A673 (cell line): Measurements from ENCODE around the gene MYOF. TPM values are rescaled to one million over a fixed set of nuclear protein-coding genes. Genes with fewer than 3 reads are reported as not detected.

Experiments used
- BruUV-seq: library from RNA; stranded (reverse); fragments of 400-500 nt; replicated peaks from 2 replicates; lab custom pipeline; 2021; lab: Mats Ljungman, UMichigan
- CTCF ChIA-PET: fragments of 300-600 bp; sonication (Branson Sonifier 250); formaldehyde crosslinking; loops from one replicate; lab custom pipeline; 2022; ENCODE audit warnings: antibody characterized with exemption; lab: Charles Lee
- POLR2A ChIA-PET: fragments of 300-600 bp; sonication (Branson Sonifier 250); formaldehyde crosslinking; loops from one replicate; lab custom pipeline; 2022; ENCODE audit warnings: antibody characterized with exemption; ENCODE audit not compliant: low non-redundant PET; lab: Charles Lee
- DNase-seq: peaks from one replicate; pipeline ENCODE4 v3.0.0-alpha.2; 2015; ENCODE audit warnings: low spot score
- H3K27ac ChIP-seq: fragments of 200-600 bp; sonication (generic); 2 replicates; pipeline ENCODE4 v1.5.1; 2016; ENCODE audit warnings: mixed run types, low read depth, mild to moderate bottlenecking, mixed read lengths, antibody characterized with exemption, low read length; ENCODE audit not compliant: poor library complexity, severe bottlenecking
- H3K27me3 ChIP-seq: fragments of 200-600 bp; sonication (generic); replicated peaks from 2 replicates; pipeline ENCODE4 v1.6.1; 2017; ENCODE audit warnings: mixed run types, low read depth, mild to moderate bottlenecking, mixed read lengths, antibody characterized with exemption, low read length; ENCODE audit not compliant: insufficient read depth, poor library complexity
- H3K36me3 ChIP-seq: fragments of 200-600 bp; sonication (generic); 2 replicates; pipeline ENCODE4 v1.6.1; 2016; ENCODE audit warnings: mixed run types, mild to moderate bottlenecking, mixed read lengths, antibody characterized with exemption, low read length; ENCODE audit not compliant: insufficient read depth, poor library complexity, severe bottlenecking
- H3K4me1 ChIP-seq: fragments of 200-600 bp; sonication (generic); 2 replicates; pipeline ENCODE4 v1.6.1; 2017; ENCODE audit warnings: mixed run types, mild to moderate bottlenecking, mixed read lengths, antibody characterized with exemption, low read length; ENCODE audit not compliant: insufficient read depth, poor library complexity, severe bottlenecking
- H3K4me3 ChIP-seq: fragments of 200-600 bp; sonication (generic); 2 replicates; pipeline ENCODE4 v1.5.1; 2016; ENCODE audit warnings: low read depth, mixed run types, mild to moderate bottlenecking, mixed read lengths, low read length; ENCODE audit not compliant: poor library complexity, severe bottlenecking
- H3K9me3 ChIP-seq: fragments of 200-600 bp; sonication (generic); 2 replicates; pipeline ENCODE4 v1.6.1; 2016; ENCODE audit warnings: mixed run types, low read depth, mild to moderate bottlenecking, mixed read lengths, antibody characterized with exemption, low read length; ENCODE audit not compliant: poor library complexity, severe bottlenecking
- EZH2 ChIP-seq: fragments of 200-600 bp; sonication (generic); IDR thresholded peaks from 2 replicates; pipeline ENCODE4 v1.6.1; 2017; ENCODE audit warnings: borderline replicate concordance, low read depth, mild to moderate bottlenecking, mixed read lengths, antibody characterized with exemption, low read length; ENCODE audit not compliant: poor library complexity, severe bottlenecking
- intact Hi-C: fragments of 100-400 bp; cut with micrococcal nuclease; formaldehyde crosslinking; loops from one replicate; pipeline ENCODE4 v1.10.0; 2022; ENCODE audit not compliant: unreplicated experiment
- total RNA-seq: library from RNA; stranded (reverse); gene quantifications from 2 replicates; pipeline ENCODE4 v1.2.3, GENCODE V29; 2021
- TF ChIP-seq, protein P1 (sequence below): fragments of 300-800, 200-600 bp; sonication (generic); conservative IDR thresholded peaks from 2 replicates; pipeline ENCODE4 v1.5.1; 2017; ENCODE audit warnings: low read depth, mild to moderate bottlenecking, antibody characterized with exemption, low read length, moderate library complexity, mixed read lengths

Gene MYOF
- total RNA-seq, 1 experiment from 2014 or later, result 24.2 TPM

- Histone ChIP-seq H3K4me3 (no peak overlapping the region), H3K27me3 (no peaks in the 10 kb centered on the region), H3K36me3 (no peaks in the 10 kb centered on the region), H3K27ac (no peak overlapping the region), H3K9me3 (no peaks in the 10 kb centered on the region), H3K4me1 (no peaks in the 10 kb centered on the region)
- BruUV-seq, result no TSS peak
- no peak for TF ChIP-seq EZH2
- TF ChIP-seq, protein P1, sequence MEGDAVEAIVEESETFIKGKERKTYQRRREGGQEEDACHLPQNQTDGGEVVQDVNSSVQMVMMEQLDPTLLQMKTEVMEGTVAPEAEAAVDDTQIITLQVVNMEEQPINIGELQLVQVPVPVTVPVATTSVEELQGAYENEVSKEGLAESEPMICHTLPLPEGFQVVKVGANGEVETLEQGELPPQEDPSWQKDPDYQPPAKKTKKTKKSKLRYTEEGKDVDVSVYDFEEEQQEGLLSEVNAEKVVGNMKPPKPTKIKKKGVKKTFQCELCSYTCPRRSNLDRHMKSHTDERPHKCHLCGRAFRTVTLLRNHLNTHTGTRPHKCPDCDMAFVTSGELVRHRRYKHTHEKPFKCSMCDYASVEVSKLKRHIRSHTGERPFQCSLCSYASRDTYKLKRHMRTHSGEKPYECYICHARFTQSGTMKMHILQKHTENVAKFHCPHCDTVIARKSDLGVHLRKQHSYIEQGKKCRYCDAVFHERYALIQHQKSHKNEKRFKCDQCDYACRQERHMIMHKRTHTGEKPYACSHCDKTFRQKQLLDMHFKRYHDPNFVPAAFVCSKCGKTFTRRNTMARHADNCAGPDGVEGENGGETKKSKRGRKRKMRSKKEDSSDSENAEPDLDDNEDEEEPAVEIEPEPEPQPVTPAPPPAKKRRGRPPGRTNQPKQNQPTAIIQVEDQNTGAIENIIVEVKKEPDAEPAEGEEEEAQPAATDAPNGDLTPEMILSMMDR, result no peak
- POLR2A ChIA-PET, result no interaction called here
- no peak for DNase-seq
- CTCF ChIA-PET, result interaction anchor here (0.6 to 1.3 kb wide), 2 partner anchors 28 to 97 kb away, joined by 3 to 4 read pairs; no protein-coding TSS in a partner anchor
- intact Hi-C loops, result no loop called here
Measured at GRCh38 chr10:93385345-93385744, 96.8 kb downstream of the MYOF start.

DNA sequence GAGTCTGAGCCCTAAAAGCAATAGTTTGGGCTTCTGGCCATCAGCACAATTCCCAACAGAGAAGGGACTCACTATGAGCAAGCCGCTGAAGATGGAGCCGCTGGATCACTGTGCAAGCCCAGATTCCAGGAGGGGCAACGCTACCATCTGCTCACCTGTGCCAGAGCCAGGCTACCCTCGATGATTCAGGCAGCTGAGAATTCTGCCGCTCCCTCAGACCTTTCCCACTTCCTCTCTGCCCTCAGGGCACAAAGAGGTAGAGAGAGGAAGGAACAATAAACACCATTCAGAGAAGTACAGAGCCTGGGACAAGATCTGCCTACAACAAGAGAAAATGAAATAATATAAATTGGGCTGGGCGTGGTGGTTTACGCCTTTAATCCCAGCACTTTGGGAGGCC, 98.1 kb downstream of the MYOF start:
- no peak for TF ChIP-seq EZH2
- TF ChIP-seq, protein P1, result no peak
- H3K27ac ChIP-seq, result no peak overlapping the region
- ChIA-PET CTCF (no interaction called here), POLR2A (no interaction called here)
- no peaks in the 10 kb centered on the region for H3K36me3 ChIP-seq
- intact Hi-C loops, result no loop called here
- no peak overlapping the region for H3K4me3 ChIP-seq
- H3K9me3 ChIP-seq, result no peaks in the 10 kb centered on the region
- no peak for DNase-seq
- no peaks in the 10 kb centered on the region for H3K4me1 ChIP-seq
- no TSS peak for BruUV-seq
- no peaks in the 10 kb centered on the region for H3K27me3 ChIP-seq

- intact Hi-C loops, result no loop called here
- H3K4me1 ChIP-seq, result no peaks in the 10 kb centered on the region
- BruUV-seq, result no TSS peak
- POLR2A ChIA-PET, result no interaction called here
- H3K9me3 ChIP-seq, result no peaks in the 10 kb centered on the region
- DNase-seq, result no peak
- no peak overlapping the region for H3K4me3 ChIP-seq
- CTCF ChIA-PET, result no interaction called here
- TF ChIP-seq EZH2, result no peak
- TF ChIP-seq, protein P1, result no peak
- no peaks in the 10 kb centered on the region for H3K36me3 ChIP-seq
- no peaks in the 10 kb centered on the region for H3K27me3 ChIP-seq
- no peak overlapping the region for H3K27ac ChIP-seq
Measured at GRCh38 chr10:93383562-93383981, 98.6 kb downstream of the MYOF start.
